AML-193 (cell line): Measurements from ENCODE around the gene EXOC6.
A peak's percentile ranks its signal among the peaks of the same experiment; 100 is the strongest.

Source experiments
- DNase-seq, 2 experiments: peaks; one replicate each; lab custom pipeline; 2025; lab: John Stamatoyannopoulos, UW

The EXOC6 gene

GRCh38 chr10:93027508-93027907, 179.2 kb downstream of the EXOC6 start:
- no peak for DNase-seq

- no peak for DNase-seq
These were observed 180.6 kb downstream of the EXOC6 start for GRCh38 chr10:93028883-93029282.

- DNase-seq, result no peak
These were observed 182.1 kb downstream of the EXOC6 start for GRCh38 chr10:93030409-93030808.

- no peak for DNase-seq
These were observed 183.9 kb downstream of the EXOC6 start for GRCh38 chr10:93032105-93032808.

GRCh38 chr10:93032809-93033137, 184.5 kb downstream of the EXOC6 start:
- no peak for DNase-seq

GRCh38 chr10:93034426-93034825, 186.1 kb downstream of the EXOC6 start:
- DNase-seq, result no peak

DNA sequence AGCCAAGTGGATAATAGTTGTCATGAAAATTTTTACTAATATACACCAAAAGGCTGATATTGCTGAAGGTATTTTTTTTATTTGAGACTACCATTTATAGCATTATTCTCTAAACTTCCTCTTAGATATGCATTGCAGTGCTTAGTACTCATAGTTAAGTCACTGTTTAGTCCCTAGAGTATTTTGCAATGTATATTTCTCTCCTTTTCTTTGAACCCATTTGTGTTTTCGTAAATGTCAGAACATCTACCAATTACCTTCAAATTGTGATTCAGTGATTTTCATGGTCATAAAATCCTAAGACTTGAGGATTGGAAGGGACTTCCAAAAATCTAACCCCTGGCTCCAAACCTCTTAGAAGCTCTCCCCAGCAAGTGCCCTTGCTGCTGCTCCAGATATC, 190.8 kb downstream of the EXOC6 start:
- DNase-seq, result no peak

GRCh38 chr10:93039721-93040120, 191.4 kb downstream of the EXOC6 start:
- DNase-seq, result peak; percentile 41 to 43

GRCh38 chr10:93054486-93054885, 206.2 kb downstream of the EXOC6 start:
- no peak for DNase-seq

GRCh38 chr10:93058139-93058538, 209.8 kb downstream of the EXOC6 start:
- no peak for DNase-seq

DNA sequence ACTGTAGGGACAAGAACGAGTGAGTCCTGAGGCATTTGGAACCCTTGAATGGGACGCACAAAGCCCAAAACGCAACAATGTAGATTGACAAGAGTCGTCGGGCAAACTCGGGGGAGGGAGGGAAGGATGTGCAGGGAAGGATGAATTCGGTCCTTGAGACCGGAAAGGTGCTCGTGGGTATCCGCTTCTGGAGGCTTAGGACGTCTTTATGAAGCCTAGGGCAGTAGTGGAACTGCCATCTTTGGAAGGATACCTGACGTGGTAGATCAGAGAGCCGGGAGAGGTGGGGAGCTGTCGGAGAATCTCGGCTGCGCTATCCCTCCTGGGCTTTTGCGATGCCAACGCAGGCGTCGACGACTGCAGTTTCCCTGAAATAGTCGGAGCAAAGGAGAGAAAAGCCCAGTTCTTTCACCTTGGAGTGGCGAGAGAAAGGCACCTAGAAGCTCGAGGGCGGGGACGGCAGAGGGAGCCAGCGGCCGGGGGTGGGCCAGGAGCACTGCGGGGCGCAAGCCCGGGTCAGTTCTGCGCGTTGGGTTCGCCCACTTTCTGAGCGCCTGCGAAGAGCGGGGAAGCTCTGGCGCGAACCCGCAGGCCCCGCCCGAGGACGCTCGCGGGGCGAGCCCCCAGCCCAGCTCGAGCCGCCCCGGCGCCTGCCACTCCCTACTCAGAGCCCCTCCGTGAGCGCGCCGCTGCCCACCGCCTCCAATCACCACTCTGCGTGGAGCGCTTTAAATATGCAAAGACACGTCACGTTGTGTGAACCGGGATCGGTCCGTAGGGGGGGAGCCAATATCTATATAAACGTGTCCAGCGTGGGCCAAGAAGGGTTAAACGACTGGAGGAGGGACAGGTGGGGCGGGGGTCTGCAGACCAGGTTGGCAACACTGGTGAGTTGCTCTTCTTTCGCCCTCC, 211.9 kb downstream of the EXOC6 start, which contains the start of gene CYP26C1:
TSS of gene CYP26C1 (plus strand) at position 824 of the 912 bp plus-strand sequence. CDS start 466 bp downstream, outside the sequence.
- no peak for DNase-seq

GRCh38 chr10:93060887-93061593, 212.7 kb downstream of the EXOC6 start:
- no peak for DNase-seq

DNA sequence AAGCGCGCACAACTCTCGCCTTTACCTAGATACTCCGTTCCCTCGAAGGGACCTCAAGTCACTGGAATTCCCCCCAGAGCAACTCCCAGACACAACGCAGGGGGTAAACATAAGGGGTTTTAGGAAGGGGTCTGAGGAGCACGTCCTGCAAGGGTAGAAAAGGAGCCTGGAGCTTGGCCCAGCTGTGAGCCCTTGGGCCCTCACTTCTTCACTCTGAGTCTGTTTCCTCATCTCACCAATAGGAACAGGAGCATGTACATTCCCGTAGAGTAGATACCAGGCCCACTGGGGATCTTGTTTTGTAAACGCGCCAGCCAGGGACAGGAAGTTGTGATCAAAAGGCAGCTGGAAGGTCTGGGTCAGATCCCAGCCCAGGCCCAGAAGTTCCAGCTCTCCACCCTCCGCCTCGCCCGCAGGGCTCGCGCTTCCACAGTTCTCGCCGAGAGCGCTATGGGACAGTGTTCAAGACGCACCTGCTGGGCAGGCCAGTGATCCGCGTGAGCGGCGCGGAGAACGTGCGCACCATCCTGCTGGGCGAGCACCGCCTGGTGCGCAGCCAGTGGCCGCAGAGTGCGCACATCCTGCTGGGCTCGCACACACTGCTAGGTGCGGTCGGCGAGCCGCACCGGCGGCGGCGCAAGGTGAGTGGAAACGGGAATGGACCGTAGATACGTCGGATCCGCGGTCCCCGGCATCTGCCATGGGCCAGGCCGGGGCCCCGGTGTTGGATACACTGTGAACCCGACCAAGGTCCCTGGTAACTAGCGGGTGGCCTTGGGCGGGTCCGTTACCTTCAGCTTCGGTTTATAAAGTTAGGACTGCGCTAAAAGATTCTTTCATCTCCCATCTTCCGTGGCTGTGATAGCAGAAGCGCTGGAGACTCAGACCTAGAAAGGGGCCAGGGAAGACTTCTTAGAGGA, 213.5 kb downstream of the EXOC6 start:
- no peak for DNase-seq

DNA sequence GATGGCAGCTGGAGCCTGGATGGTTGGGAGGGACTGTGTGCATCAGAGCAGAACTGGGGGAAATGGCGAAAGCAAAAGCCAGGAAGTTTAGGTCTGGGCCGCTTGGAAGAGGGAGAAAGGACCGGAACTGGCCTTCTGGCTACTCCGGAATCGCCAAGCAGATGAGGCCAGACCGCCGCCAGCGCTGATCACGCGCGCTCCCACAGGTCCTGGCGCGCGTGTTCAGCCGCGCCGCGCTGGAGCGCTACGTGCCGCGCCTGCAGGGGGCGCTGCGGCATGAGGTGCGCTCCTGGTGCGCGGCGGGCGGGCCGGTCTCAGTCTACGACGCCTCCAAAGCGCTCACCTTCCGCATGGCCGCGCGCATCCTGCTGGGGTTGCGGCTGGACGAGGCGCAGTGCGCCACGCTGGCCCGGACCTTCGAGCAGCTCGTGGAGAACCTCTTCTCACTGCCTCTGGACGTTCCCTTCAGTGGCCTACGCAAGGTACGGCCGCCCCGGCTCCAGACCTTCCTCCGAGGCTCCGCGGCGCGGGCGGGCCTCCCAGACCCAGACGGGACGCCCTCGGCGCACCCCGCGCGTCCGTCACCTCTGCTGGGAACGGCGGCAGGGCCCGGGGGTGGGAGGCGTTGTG, 214.3 kb downstream of the EXOC6 start:
- DNase-seq, result no peak

- DNase-seq, result no peak
These were observed 215.0 kb downstream of the EXOC6 start for GRCh38 chr10:93063144-93063976.

GRCh38 chr10:93063977-93064660, 215.8 kb downstream of the EXOC6 start:
- no peak for DNase-seq

- no peak for DNase-seq
These were observed 216.7 kb downstream of the EXOC6 start for GRCh38 chr10:93064874-93065660.

GRCh38 chr10:93065675-93066543, 217.6 kb downstream of the EXOC6 start:
- no peak for DNase-seq
